Smooth muscle cell (in vitro differentiated cells): ENCODE measurements around the gene CNTNAP2. TPM values are rescaled to one million over a fixed set of nuclear protein-coding genes. Genes with fewer than 3 reads are reported as not detected.

Source experiments
- DNase-seq: peaks from one replicate; lab custom pipeline; 2025; ENCODE audit not compliant: unreplicated experiment; lab: John Stamatoyannopoulos, UW
- H2AFZ ChIP-seq: fragments of 200-600 bp; sonication (generic); 2 replicates; pipeline ENCODE4 v1.6.0; 2016; ENCODE audit warnings: antibody characterized with exemption, low read depth, mild to moderate bottlenecking
- H3F3A ChIP-seq: fragments of 200-600 bp; sonication (generic); 2 replicates; pipeline ENCODE4 v1.6.0; 2017; ENCODE audit warnings: antibody characterized with exemption, low read depth
- H3K27ac ChIP-seq: fragments of 200-600 bp; sonication (generic); 2 replicates; pipeline ENCODE4 v1.5.1; 2016; ENCODE audit warnings: low read depth, mild to moderate bottlenecking
- H3K27me3 ChIP-seq: fragments of 200-600 bp; sonication (generic); 2 replicates; pipeline ENCODE4 v1.6.1; 2016; ENCODE audit warnings: low read depth, mild to moderate bottlenecking
- H3K36me3 ChIP-seq: fragments of 200-600 bp; sonication (generic); 2 replicates; pipeline ENCODE4 v1.5.1; 2016; ENCODE audit warnings: low read depth
- H3K4me1 ChIP-seq: fragments of 200-600 bp; sonication (generic); 2 replicates; pipeline ENCODE4 v1.5.1; 2016; ENCODE audit warnings: low read depth
- H3K4me2 ChIP-seq: fragments of 200-600 bp; sonication (generic); 2 replicates; pipeline ENCODE4 v1.6.0; 2016; ENCODE audit warnings: mild to moderate bottlenecking
- H3K4me3 ChIP-seq: fragments of 200-600 bp; sonication (generic); 2 replicates; pipeline ENCODE4 v1.5.1; 2016; ENCODE audit warnings: mild to moderate bottlenecking
- H3K79me2 ChIP-seq: fragments of 200-600 bp; sonication (generic); 2 replicates; pipeline ENCODE4 v1.6.0; 2016; ENCODE audit warnings: low read depth, mild to moderate bottlenecking
- H3K9ac ChIP-seq: fragments of 200-600 bp; sonication (generic); 2 replicates; pipeline ENCODE4 v1.6.0; 2016; ENCODE audit warnings: low read depth
- H3K9me3 ChIP-seq: fragments of 200-600 bp; sonication (generic); replicated peaks from 2 replicates; pipeline ENCODE4 v1.5.1; 2016; ENCODE audit warnings: low read depth
- H4K20me1 ChIP-seq: fragments of 200-600 bp; sonication (generic); 2 replicates; pipeline ENCODE4 v1.6.0; 2016; ENCODE audit warnings: low read depth
- WGBS: methylation state at CpG from one replicate; pipeline ENCODE4 v1.1.7; 2016; ENCODE audit warnings: low lambda C conversion rate; 5-methylcytosine and 5-hydroxymethylcytosine counted together
- polyA plus RNA-seq: library from polyadenylated mRNA; unstranded; fragments of >200 nt; fragmentation: Nextera tagmentation; extraction: Ambion mirVana; gene quantifications from 2 replicates; pipeline ENCODE4 v1.2.1, GENCODE V29; 2016
- total RNA-seq: library from RNA; depleted of rRNA; stranded (reverse); fragments of >200 nt; gene quantifications from 2 replicates; pipeline ENCODE4 v1.2.3, GENCODE V29; 2014
- TF ChIP-seq, protein P1 (sequence below): fragments of 200-600 bp; sonication (generic); IDR thresholded peaks from 2 replicates; pipeline ENCODE4 v1.5.1; 2017; ENCODE audit warnings: borderline replicate concordance, mild to moderate bottlenecking, antibody characterized with exemption; ENCODE audit not compliant: insufficient read depth, poor library complexity, severe bottlenecking

CNTNAP2 gene
- total and polyA plus RNA-seq, 2 experiments from 2014 or later: 1.7 to 9.0 TPM

DNA sequence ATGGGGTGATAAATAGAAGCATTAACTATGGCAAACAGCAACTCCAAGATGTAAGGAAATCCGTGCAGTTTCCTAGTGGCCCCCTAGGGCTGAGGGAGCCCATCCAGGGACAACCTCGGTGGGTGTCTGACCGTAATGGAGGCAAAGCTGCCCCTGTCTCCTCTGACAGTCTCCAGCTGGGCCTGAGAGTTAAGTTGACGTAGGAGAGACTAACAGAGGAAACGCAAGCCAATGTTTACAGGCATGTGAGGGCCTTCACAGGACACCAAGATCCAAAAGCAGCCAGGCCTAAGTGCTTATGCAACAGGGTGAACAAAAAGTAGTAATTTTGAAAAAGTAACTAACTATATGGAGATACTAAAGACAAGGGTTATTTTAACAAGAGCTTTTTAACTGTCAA is 2144.0 kb downstream of the CNTNAP2 start:
- Histone ChIP-seq H3K4me2 (peak overlapping the region; percentile 31), H2AFZ (peak overlapping the region; percentile 90), H3K36me3 (no peaks in the 10 kb centered on the region), H3K27me3 (no peaks in the 10 kb centered on the region), H3K9me3 (no peaks in the 10 kb centered on the region), H4K20me1 (no peaks in the 10 kb centered on the region), H3F3A (no peaks in the 10 kb centered on the region), H3K4me3 (no peak overlapping the region), H3K4me1 (no peaks in the 10 kb centered on the region), H3K9ac (no peak overlapping the region), H3K79me2 (no peaks in the 10 kb centered on the region), H3K27ac (peak overlapping the region; percentile 28)
- WGBS: 24% methylated on average over 5 of the region's 5 CpGs
- TF ChIP-seq, protein P1, sequence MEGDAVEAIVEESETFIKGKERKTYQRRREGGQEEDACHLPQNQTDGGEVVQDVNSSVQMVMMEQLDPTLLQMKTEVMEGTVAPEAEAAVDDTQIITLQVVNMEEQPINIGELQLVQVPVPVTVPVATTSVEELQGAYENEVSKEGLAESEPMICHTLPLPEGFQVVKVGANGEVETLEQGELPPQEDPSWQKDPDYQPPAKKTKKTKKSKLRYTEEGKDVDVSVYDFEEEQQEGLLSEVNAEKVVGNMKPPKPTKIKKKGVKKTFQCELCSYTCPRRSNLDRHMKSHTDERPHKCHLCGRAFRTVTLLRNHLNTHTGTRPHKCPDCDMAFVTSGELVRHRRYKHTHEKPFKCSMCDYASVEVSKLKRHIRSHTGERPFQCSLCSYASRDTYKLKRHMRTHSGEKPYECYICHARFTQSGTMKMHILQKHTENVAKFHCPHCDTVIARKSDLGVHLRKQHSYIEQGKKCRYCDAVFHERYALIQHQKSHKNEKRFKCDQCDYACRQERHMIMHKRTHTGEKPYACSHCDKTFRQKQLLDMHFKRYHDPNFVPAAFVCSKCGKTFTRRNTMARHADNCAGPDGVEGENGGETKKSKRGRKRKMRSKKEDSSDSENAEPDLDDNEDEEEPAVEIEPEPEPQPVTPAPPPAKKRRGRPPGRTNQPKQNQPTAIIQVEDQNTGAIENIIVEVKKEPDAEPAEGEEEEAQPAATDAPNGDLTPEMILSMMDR: no peak
- no peak for DNase-seq

DNA sequence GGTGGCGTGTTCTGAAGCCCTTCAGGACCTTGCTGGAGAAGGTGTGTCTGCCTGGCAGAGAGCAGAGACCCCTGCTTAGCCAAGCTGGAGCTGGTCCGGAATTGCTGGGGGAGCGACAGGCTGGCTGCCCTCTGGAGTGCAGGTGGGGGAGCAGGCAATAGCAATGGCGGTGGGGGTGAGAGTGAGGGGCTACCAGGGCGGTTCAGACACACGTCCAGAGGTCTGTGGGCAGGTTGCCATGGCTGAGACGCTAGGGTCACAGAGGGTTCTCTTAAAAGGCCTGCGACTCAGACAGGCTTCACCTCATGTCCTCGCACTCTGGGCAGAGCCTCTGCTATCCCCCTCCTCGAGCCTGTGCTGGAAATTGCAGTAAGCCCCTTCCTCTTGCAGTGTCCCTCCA is 2144.9 kb downstream of the CNTNAP2 start:
- DNase-seq: no peak
- 96% methylated on average over 10 of the region's 10 CpGs for WGBS
- Histone ChIP-seq H3K79me2 (no peaks in the 10 kb centered on the region), H3F3A (no peaks in the 10 kb centered on the region), H3K9ac (no peak overlapping the region), H3K36me3 (no peaks in the 10 kb centered on the region), H3K9me3 (no peaks in the 10 kb centered on the region), H3K4me3 (no peak overlapping the region), H2AFZ (no peak overlapping the region), H3K27me3 (no peaks in the 10 kb centered on the region), H4K20me1 (no peaks in the 10 kb centered on the region), H3K4me1 (no peaks in the 10 kb centered on the region), H3K27ac (no peak overlapping the region), H3K4me2 (no peak overlapping the region)
- TF ChIP-seq, protein P1: no peak

DNA sequence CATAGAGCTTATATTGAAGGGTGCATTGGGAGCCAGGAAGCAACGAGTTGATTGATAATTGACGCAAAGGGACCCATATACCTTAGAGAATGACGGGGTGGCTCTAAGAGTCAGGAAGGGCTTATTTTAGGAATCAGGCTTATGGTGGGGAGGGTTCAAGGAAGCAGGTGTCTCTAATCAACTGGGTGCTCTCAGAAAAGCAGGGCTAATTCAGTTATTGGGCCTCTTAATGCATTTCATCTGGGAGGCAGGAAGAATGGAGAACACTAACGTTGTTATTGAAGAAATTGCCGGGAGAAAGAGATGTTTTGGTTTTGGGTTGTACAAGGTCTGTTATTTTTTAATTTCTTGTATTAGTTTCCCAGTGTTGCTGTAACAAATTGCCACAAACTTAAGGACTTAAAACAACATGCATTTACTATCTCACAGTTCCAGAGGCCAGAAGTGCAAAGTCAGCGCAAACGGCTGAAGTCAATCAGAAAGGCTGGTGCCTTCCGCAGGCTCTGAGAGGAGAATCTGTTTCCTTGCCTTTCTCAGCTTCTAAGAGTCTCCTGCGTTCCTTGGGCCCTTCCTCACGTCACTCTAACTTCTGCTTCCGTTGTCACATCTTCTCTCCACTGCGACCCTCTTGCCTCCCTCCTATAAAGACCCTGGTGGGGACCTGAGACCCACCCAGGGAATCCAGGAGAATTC is 2145.5 kb downstream of the CNTNAP2 start:
- TF ChIP-seq, protein P1: no peak
- H3K4me2 ChIP-seq: peak overlapping the region; percentile 87
- peak overlapping the region; percentile 99 for H2AFZ ChIP-seq
- no peak for DNase-seq
- WGBS: 66% methylated on average over 12 of the region's 12 CpGs
- no peaks in the 10 kb centered on the region for H3K9me3 ChIP-seq
- H3K4me3 ChIP-seq: peak overlapping the region; percentile 40
- H3K9ac ChIP-seq: no peak overlapping the region
- no peaks in the 10 kb centered on the region for H3K36me3 ChIP-seq
- no peaks in the 10 kb centered on the region for H4K20me1 ChIP-seq
- H3K4me1 ChIP-seq: no peaks in the 10 kb centered on the region
- H3K27me3 ChIP-seq: no peaks in the 10 kb centered on the region
- no peak overlapping the region for H3K27ac ChIP-seq
- no peaks in the 10 kb centered on the region for H3K79me2 ChIP-seq
- no peaks in the 10 kb centered on the region for H3F3A ChIP-seq

DNA sequence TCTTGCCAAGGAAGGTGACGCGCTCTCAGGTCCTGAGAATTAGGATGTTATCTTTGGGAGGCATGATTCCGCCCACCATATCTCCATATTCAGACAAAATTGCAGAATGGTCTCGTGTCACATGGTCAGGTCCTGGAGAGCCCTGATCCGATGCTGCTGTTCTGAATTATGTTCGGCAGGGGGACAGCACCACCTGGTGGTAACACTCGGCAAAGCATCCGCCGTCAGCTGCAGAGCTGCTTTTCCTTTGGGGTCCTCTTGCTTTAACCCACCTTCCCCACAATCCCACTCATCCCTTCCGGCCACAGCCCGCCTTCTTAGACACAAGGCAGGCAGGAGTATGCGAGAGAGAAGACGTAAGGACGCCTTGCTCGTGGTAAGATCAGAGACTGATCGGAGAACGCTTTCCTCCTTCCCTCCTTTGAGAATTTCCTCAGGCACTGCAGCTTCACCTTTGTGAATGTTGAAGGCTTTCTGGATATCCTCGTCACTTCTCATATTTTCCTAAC is 2146.2 kb downstream of the CNTNAP2 start:
- Histone ChIP-seq H3K9ac (peak overlapping the region; percentile 26), H3K79me2 (no peaks in the 10 kb centered on the region), H2AFZ (peak overlapping the region; percentile 99), H3F3A (no peaks in the 10 kb centered on the region), H3K27me3 (no peaks in the 10 kb centered on the region), H3K4me1 (no peaks in the 10 kb centered on the region), H3K9me3 (no peaks in the 10 kb centered on the region), H4K20me1 (no peaks in the 10 kb centered on the region), H3K36me3 (no peaks in the 10 kb centered on the region), H3K4me2 (peak overlapping the region; percentile 87), H3K27ac (no peak overlapping the region), H3K4me3 (peak overlapping the region; percentile 40)
- peak; percentile 41 for DNase-seq
- TF ChIP-seq, protein P1: peak; percentile 97
- WGBS: 18% methylated on average over 18 of the region's 18 CpGs
